PC-3 (cell line): Measurements from ENCODE around the gene SPR. TPM values are rescaled to one million over a fixed set of nuclear protein-coding genes. Genes with fewer than 3 reads are reported as not detected.

Experiments
- ATAC-seq: fragments of 200-7000 bp; cut with Tn5 transposase; 2 replicates; pipeline ENCODE4 v1.9.1; 2020; ENCODE audit warnings: mild to moderate bottlenecking, moderate library complexity
- BruUV-seq: library from RNA; stranded (reverse); fragments of 400-500 nt; replicated peaks from 2 replicates; lab custom pipeline; 2021; lab: Mats Ljungman, UMichigan
- CTCF ChIA-PET: fragments of 300-600 bp; sonication (Branson Sonifier 250); formaldehyde crosslinking; loops from one replicate; lab custom pipeline; 2022; ENCODE audit warnings: antibody characterized with exemption; lab: Charles Lee
- POLR2A ChIA-PET: fragments of 300-600 bp; sonication (Branson Sonifier 250); formaldehyde crosslinking; loops from one replicate; lab custom pipeline; 2022; ENCODE audit warnings: antibody characterized with exemption; ENCODE audit not compliant: unreplicated experiment; lab: Charles Lee
- DNase-seq: peaks from one replicate; pipeline ENCODE4 v3.0.0-alpha.2; 2015
- H2AFZ ChIP-seq: fragments of 300-600 bp; sonication (generic); 2 replicates; pipeline ENCODE4 v1.6.0; 2016; ENCODE audit warnings: antibody characterized with exemption, low read length
- H3F3A ChIP-seq: fragments of 300-600 bp; sonication (generic); one replicate; pipeline ENCODE4 v1.6.0; 2017; ENCODE audit warnings: antibody characterized with exemption, low read length, control low read depth, mild to moderate bottlenecking; ENCODE audit not compliant: unreplicated experiment
- H3K27ac ChIP-seq: fragments of 300-600 bp; sonication (generic); 2 replicates; pipeline ENCODE4 v1.5.1; 2016; ENCODE audit warnings: mild to moderate bottlenecking, low read length
- H3K27me3 ChIP-seq: fragments of 300-600 bp; sonication (generic); 2 replicates; pipeline ENCODE4 v1.6.1; 2016; ENCODE audit warnings: low read length, mixed read lengths
- H3K36me3 ChIP-seq: fragments of 300-600 bp; sonication (generic); 2 replicates; pipeline ENCODE4 v1.6.1; 2016; ENCODE audit warnings: low read depth, mixed run types, low read length, mixed read lengths
- H3K4me1 ChIP-seq: fragments of 300-600 bp; sonication (generic); 2 replicates; pipeline ENCODE4 v1.5.1; 2016; ENCODE audit warnings: low read length; ENCODE audit not compliant: insufficient read depth
- H3K4me2 ChIP-seq: fragments of 300-600 bp; sonication (generic); 2 replicates; pipeline ENCODE4 v1.6.0; 2016; ENCODE audit warnings: low read length
- H3K4me3 ChIP-seq: fragments of 300-600 bp; sonication (generic); 2 replicates; pipeline ENCODE4 v1.5.1; 2016; ENCODE audit warnings: mild to moderate bottlenecking, low read length, mixed read lengths
- H3K79me2 ChIP-seq: fragments of 300-600 bp; sonication (generic); 2 replicates; pipeline ENCODE4 v1.6.1; 2017; ENCODE audit warnings: low read length, mixed read lengths
- H3K9ac ChIP-seq: fragments of 300-600 bp; sonication (generic); 2 replicates; pipeline ENCODE4 v1.6.0; 2016; ENCODE audit warnings: mild to moderate bottlenecking, low read length
- H3K9me2 ChIP-seq: fragments of 300-600 bp; sonication (generic); replicated peaks from 2 replicates; pipeline ENCODE4 v1.6.1; 2016; ENCODE audit warnings: mixed run types, low read length, mixed read lengths
- H3K9me3 ChIP-seq: fragments of 300-600 bp; sonication (generic); 2 replicates; pipeline ENCODE4 v1.6.1; 2016; ENCODE audit warnings: low read length, mixed read lengths
- H4K20me1 ChIP-seq: fragments of 300-600 bp; sonication (generic); 2 replicates; pipeline ENCODE4 v1.6.1; 2016; ENCODE audit warnings: low read length, mixed read lengths
- CTCF ChIP-seq: fragments of 300-600 bp; sonication (generic); conservative IDR thresholded peaks from 2 replicates; pipeline ENCODE4 v1.5.1; 2017; ENCODE audit warnings: antibody characterized with exemption, low read depth, mild to moderate bottlenecking, low read length
- EZH2 ChIP-seq: fragments of 300-600 bp; sonication (generic); IDR thresholded peaks from one replicate; pipeline ENCODE4 v1.6.1; 2017; ENCODE audit warnings: antibody characterized with exemption, mild to moderate bottlenecking, low read length; ENCODE audit not compliant: unreplicated experiment
- EZH2phosphoT487 ChIP-seq: fragments of 300-600 bp; sonication (generic); IDR thresholded peaks from 2 replicates; pipeline ENCODE4 v1.6.1; 2018; ENCODE audit warnings: mild to moderate bottlenecking, antibody characterized with exemption, low read length, borderline replicate concordance
- intact Hi-C: fragments of 100-400 bp; cut with micrococcal nuclease; formaldehyde crosslinking; loops from 2 replicates; pipeline ENCODE4 v1.9.0; 2023
- total RNA-seq: library from RNA; depleted of rRNA; stranded (reverse); fragments of >200 nt; gene quantifications from 2 replicates; pipeline ENCODE4 v1.2.3, GENCODE V29; 2014

Gene SPR
- total RNA-seq, 1 experiment from 2014 or later: 69.4 TPM

GRCh38 chr2:72894514-72894913 is 7.3 kb downstream of the SPR start:
- CTCF ChIA-PET: interaction anchor here (2.2 kb wide), 1 partner anchor 283 kb away, joined by 16 read pairs; no protein-coding TSS in a partner anchor

GRCh38 chr2:72895154-72895553 is 7.9 kb downstream of the SPR start:
- DNase-seq (no peak), ATAC-seq (no peak)
- TF ChIP-seq CTCF: no peak
- H3K4me3 ChIP-seq: peak overlapping the region; percentile 61
- H3K4me2 ChIP-seq: peak overlapping the region; percentile 79
- no peaks in the 10 kb centered on the region for H3K27me3 ChIP-seq
- intact Hi-C loops: no loop called here
- no peaks in the 10 kb centered on the region for H4K20me1 ChIP-seq
- H3K4me1 ChIP-seq: peaks cover 13% of the 10 kb centered on the region
- no peaks in the 10 kb centered on the region for H3K36me3 ChIP-seq
- no peaks in the 10 kb centered on the region for H3F3A ChIP-seq
- H3K79me2 ChIP-seq: no peaks in the 10 kb centered on the region; the same call in 1 of the 2 replicates
- no peak overlapping the region for H3K9ac ChIP-seq
- POLR2A ChIA-PET: no interaction called here
- BruUV-seq: no TSS peak
- no peak overlapping the region for H3K27ac ChIP-seq
- peak overlapping the region; percentile 90 for H2AFZ ChIP-seq
- CTCF ChIA-PET: interaction anchor here (0.9 to 1.7 kb wide), 2 partner anchors 79 to 282 kb away, joined by 3 to 7 read pairs; no protein-coding TSS in a partner anchor
- no peaks in the 10 kb centered on the region for H3K9me3 ChIP-seq
- H3K9me2 ChIP-seq: no peaks in the 10 kb centered on the region

More at GRCh38 chr2:72894514-72894913, 7.3 kb downstream of the SPR start:
- ATAC-seq (no peak), DNase-seq (no peak)
- H3K27me3 ChIP-seq: no peaks in the 10 kb centered on the region
- H3K79me2 ChIP-seq: peaks cover 6% of the 10 kb centered on the region
- H3K9me3 ChIP-seq: no peaks in the 10 kb centered on the region
- no peaks in the 10 kb centered on the region for H3K36me3 ChIP-seq
- TF ChIP-seq EZH2phosphoT487 (no peak), EZH2 (no peak), CTCF (no peak)
- no peak overlapping the region for H3K9ac ChIP-seq
- POLR2A ChIA-PET: no interaction called here
- H3K9me2 ChIP-seq: no peaks in the 10 kb centered on the region
- H2AFZ ChIP-seq: no peak overlapping the region
- no peak overlapping the region for H3K4me2 ChIP-seq
- H3F3A ChIP-seq: no peaks in the 10 kb centered on the region
- BruUV-seq: no TSS peak
- intact Hi-C loops: loop anchor here (5.0 kb wide), 1 partner anchor 178 kb away; the partner anchor contains the start of gene SFXN5
- peaks cover 18% of the 10 kb centered on the region for H3K4me1 ChIP-seq
- no peak overlapping the region for H3K4me3 ChIP-seq
- H4K20me1 ChIP-seq: peaks cover 6% of the 10 kb centered on the region; the same call in 1 of the 2 replicates
- H3K27ac ChIP-seq: no peak overlapping the region

GRCh38 chr2:72895759-72896281 is 8.6 kb downstream of the SPR start:
- BruUV-seq: no TSS peak

More at GRCh38 chr2:72895759-72896281, 8.6 kb downstream of the SPR start:
- TF ChIP-seq EZH2phosphoT487 (no peak), CTCF (no peak), EZH2 (no peak)
- ChIA-PET CTCF (interaction anchor here (0.9 to 1.7 kb wide), 2 partner anchors 78 to 281 kb away, joined by 3 to 7 read pairs; no protein-coding TSS in a partner anchor), POLR2A (no interaction called here)
- H3K4me1 ChIP-seq: peaks cover 13% of the 10 kb centered on the region
- H2AFZ ChIP-seq: peak overlapping the region; percentile 90
- H3K9ac ChIP-seq: no peak overlapping the region
- intact Hi-C loops: no loop called here
- no peaks in the 10 kb centered on the region for H3F3A ChIP-seq
- peak overlapping the region; percentile 61 for H3K4me3 ChIP-seq
- peak overlapping the region; percentile 79 for H3K4me2 ChIP-seq
- no peaks in the 10 kb centered on the region for H3K27me3 ChIP-seq
- H3K79me2 ChIP-seq: no peaks in the 10 kb centered on the region
- H3K36me3 ChIP-seq: no peaks in the 10 kb centered on the region
- H3K9me2 ChIP-seq: no peaks in the 10 kb centered on the region
- no peaks in the 10 kb centered on the region for H3K9me3 ChIP-seq
- no peak overlapping the region for H3K27ac ChIP-seq
- ATAC-seq: peak; percentile 77
- DNase-seq: peak; percentile 47
- H4K20me1 ChIP-seq: no peaks in the 10 kb centered on the region
